ENCODE data around the gene RAB13.
A peak's percentile ranks its signal among the peaks of the same experiment; 100 is the strongest.

Gene RAB13

DNA sequence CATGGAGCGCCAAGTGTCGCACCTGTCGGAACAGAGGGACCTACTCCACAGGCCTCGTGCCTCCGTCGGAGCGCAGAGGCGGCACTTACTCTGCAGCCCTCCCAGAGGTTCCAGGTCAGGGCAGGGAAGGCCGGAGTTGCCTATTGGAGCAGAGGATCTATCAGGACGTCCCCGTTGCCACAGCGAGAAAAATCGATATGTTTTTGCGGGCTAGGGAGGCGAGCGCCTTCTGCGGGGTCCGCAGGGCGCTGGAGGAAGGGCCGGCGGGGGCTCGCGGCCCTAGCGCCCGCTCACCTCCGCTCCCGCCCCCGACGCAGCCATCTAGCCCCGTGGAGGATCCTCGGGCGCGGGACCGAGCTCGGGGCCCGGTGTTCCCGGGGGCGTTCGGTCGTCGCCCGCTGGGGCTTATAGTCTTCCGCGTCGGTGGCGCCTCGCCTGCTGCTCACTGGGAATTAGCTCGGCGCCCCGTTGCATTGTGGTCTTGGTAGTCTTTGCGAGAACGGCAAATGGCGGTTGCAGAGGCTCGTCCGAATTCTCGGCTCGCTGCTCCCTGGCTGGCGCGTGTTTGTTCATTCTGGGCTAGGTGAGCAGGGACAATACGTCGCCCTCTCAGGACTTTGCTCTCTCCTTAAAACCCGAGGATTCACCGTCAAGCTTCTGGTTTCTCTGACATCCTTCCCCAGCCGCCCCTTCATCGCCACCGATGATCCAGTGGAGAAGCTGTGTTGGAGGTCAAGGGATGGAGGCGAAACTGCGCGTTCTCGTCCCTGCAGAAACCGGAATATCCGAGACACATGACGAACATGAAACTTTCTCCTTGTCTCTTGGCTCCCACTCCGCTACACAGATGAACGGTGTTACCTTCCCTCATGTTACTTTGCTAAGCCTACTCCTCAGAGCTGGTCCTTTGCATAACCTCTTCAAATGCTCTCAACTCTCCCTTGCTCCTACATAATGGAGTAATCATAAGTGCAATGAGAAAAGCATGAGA is 8.6 kb downstream of the RAB13 start, which contains the start of gene JTB:
Gene JTB, minus strand, starts transcription at position 425 of the 991 bp plus-strand sequence. Its CDS starts 422 bp downstream, at position 3.
- peak; percentile 89 for DNase-seq (ENCODE audit: low spot score)

DNA sequence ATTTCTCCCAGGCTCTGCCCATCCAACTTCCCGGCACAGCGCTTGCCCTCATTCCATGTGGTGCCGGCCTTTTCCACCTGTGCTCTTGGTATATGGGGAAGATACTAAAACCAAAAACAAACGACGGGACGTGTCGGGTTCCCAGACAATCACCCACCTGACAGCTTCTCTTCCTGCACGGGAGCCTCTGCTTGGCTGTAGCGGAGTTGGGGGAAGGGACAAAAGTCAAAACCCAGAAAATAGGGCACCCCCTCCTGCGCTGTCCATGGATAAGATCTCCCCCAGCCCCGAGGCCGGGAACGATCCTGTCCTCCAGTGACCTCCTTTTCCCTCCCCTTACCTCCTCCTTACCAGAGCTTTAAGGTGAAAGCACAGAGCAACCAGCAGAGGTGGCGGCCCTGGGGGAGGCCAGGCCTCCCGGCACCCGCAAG is 9.3 kb downstream of the RAB13 start:
- DNase-seq (ENCODE audit: low spot score): no peak

DNA sequence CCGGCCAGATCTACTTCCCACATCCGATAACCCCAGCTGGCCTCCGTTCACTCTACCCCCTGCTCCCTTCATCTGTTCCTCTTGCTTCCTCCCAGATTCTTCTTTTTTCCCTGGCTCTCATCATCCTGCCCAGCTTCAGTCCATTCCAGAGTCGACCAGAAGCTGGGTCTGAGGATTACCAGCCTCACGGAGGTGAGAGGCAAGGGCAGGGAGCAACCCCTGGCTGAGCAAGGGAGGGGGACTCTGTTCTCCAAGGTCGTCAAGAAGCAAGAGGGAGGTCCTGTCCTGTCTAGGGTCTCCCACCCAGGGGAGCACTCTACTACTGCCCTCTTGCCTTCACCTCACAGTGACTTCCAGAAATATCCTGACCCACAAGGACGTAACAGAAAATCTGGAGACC is 12.6 kb downstream of the RAB13 start:
- no peak for DNase-seq (ENCODE audit: low spot score)

GRCh38 chr1:153973071-153973470 is 13.1 kb downstream of the RAB13 start:
- DNase-seq (ENCODE audit: low spot score): no peak

GRCh38 chr1:153970346-153970745 is 15.8 kb downstream of the RAB13 start:
- no peak for DNase-seq (ENCODE audit: low spot score)

DNA sequence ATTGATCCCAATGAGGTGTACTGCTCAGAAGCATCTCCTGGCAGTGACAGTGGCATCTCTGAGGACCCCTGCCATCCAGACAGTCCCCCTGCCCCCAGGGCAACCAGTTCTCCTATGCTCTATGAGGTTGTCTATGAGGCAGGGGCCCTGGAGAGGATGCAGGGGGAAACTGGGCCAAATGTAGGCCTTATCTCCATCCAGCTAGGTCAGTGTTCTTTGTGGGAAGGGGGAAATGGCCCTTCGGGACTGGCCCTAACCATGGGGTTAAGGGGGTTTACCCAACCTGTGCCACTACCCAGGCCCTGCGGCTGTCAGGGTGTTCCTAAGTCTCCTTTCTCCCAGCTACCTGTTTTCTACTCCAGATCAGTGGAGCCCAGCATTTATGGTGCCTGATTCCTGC is 17.2 kb downstream of the RAB13 start:
- no peak for DNase-seq (ENCODE audit: low spot score)

- DNase-seq (ENCODE audit: low spot score): no peak
These were observed 17.7 kb downstream of the RAB13 start for GRCh38 chr1:153968408-153968807.

DNA sequence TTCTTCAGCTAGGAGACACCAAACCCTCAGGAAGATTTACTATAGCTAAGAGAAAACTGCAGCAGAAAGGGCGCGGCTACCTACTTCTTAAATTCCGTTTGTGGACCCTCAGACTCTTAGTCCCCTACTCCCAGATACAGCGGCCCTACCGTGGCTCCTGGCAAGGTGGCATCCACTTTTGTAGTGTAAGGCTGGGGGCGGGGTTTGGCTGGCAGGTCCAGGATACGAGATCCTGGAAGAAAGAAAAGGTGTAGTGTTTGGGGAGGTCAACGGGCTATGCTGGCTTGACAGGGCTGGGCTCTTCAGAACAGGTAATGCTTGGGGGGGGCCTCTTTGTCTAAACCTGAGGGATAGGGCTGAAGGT is 18.2 kb downstream of the RAB13 start:
- no peak for DNase-seq (ENCODE audit: low spot score)

DNA sequence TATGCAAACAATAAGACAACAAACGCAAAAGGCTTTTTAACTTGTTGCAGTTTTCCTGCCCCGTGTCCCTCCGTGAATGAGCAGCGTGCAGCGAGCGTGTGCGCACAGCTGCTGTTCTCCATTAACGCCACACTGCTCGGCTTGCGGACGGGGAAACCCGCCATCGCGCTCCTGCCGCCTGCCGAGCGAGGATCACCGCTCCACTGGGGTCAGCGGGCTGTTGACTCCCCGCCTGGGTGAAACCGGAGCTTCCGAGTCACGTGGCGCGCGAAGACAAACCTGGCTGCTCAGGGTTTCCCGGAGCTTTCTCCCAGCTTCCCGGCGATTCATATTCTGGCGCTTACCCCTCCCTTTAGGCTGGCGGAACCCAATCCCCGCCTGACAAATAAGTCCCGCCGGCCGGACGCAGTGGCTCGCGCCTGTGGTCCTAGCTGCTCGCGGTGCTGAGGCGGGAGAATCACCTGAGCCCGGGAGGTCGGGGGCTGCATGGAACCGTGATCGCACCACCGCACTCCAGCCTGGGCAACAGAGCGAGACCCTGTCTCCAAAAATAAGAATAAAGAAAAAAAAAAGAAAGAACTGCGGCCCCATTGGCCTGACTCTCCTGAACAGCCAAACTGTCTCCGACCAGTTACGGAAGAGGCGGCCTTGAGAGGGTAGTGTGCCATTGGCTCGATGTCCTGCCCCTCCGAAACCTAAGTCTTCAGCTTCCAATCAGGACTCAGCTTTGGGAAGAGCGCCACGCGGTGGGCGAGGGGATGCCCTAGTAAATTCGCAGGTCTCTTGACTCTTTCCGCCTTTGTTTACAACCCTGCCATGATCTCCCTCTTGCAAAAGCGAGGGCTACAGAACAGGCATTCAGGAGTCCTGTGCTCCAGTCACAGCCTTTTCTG is 18.8 kb downstream of the RAB13 start, which contains the start of gene CREB3L4:
Gene CREB3L4, plus strand, starts transcription at position 796 of the 893 bp plus-strand sequence. CDS start 624 bp downstream, outside the sequence.
- DNase-seq (ENCODE audit: low spot score): peak; percentile 97

- peak; percentile 79 for DNase-seq (ENCODE audit: low spot score)
These were observed 22.2 kb downstream of the RAB13 start for GRCh38 chr1:153963850-153964331.

GRCh38 chr1:153963030-153963849 is 22.9 kb downstream of the RAB13 start, which contains the start of gene SLC39A1:
SLC39A1 (minus strand) TSS chr1:153963537; CDS start chr1:153962715, 822 bp downstream.
- peak; percentile 97 for DNase-seq (ENCODE audit: low spot score)

DNA sequence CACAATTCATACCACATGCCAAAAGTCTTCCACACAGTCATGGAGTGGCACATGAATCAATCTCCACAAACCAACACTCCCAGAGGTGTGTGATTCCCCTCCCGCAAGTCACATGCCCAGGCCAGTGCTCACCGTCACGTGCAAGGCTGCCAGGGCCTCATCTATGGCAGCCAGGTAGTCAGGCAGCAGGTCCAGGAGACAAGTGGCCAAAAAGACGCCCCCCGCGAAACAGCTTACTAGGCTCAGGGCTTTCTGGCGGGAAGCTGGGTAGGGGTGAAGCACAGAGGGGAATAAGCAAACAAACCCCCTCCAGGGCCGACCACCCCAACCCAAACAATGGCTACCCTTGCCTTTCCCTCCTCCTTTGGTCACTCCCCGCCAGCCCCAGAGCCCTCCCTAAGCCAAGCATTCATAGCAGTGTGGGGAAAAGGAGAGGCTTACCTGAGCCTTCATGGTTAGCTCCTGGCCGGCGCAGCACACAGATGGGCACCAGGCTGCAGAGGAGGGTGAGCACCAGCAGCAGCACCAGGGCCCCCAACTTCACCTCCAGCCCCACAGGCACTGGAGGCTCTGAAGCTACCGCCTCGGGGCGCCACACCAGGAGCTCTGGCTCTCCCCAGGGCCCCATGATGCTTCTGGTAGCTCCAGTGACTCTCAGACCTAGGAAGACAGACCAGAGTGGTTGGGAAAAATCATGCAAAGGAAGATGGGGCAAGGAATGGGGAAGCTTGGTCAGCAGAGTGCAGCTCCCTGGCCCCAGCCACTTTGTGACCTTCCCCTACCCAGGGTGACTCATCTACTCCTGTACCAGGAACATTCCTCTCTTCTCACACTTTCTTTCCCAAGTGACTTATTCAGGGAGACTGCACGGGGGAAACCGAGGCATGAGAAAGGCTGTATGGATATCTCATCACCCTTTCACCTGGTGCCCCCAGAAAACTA is 23.8 kb downstream of the RAB13 start:
- DNase-seq (ENCODE audit: low spot score): peak; percentile 85

DNA sequence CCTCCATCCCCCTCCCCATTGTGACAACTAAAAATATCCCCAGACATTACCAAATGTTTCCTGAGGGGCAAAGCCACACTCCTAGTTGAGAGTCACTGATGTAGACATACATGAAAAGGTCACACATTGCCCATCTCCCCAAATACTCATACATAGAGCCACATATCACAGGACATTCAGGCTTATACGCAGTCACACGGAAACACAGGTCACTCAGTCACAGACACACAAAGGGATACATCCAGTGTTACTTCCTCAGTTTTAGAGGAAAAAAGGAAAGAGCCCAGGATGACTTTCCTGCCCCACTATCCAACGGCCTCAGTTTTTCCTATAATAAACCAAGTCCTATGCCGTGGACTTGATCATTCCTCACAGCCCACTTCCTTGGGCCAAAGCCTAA is 24.7 kb downstream of the RAB13 start:
- DNase-seq (ENCODE audit: low spot score): no peak

DNA sequence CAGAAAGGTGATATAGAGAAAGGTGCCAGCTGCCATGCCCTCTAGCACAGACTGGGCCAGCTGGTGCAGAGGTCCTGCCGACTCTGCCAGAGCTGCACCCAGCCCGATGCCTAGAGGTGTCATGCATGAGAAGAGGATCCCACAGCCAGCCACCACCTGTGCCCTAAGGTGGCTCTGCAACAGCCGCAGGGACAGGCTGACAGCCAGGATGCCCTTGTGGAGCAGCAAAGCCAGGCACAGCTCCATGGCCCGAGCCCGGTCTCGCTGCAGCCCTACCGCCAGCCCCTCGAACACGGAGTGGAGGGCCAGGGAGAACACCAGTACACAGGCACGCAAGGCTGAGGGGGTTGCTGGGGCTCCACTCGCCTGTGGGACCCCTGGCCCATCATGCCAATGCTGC is 25.9 kb downstream of the RAB13 start:
- DNase-seq (ENCODE audit: low spot score): no peak

DNA sequence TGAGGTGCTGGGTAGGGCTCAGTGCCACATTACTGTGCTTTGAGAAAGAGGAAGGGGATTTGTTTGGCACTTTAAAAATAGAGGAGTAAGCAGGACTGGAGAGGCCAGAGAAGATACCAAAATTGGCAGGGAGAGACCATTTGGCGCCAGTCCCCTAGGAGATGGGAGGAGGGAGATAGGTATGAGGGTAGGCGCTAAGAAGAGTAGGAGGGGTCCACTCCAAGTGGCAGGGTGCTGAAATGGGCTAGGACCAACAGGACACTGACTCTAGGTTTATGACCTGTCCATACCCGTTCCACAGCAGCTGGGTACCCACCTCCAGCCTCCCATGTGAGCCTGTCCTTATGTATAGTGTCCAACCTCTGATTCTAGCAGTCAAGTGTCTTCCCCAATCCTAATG is 26.7 kb downstream of the RAB13 start:
- no peak for DNase-seq (ENCODE audit: low spot score)

GRCh38 chr1:153958961-153959260 is 27.2 kb downstream of the RAB13 start:
- DNase-seq (ENCODE audit: low spot score): no peak

DNA sequence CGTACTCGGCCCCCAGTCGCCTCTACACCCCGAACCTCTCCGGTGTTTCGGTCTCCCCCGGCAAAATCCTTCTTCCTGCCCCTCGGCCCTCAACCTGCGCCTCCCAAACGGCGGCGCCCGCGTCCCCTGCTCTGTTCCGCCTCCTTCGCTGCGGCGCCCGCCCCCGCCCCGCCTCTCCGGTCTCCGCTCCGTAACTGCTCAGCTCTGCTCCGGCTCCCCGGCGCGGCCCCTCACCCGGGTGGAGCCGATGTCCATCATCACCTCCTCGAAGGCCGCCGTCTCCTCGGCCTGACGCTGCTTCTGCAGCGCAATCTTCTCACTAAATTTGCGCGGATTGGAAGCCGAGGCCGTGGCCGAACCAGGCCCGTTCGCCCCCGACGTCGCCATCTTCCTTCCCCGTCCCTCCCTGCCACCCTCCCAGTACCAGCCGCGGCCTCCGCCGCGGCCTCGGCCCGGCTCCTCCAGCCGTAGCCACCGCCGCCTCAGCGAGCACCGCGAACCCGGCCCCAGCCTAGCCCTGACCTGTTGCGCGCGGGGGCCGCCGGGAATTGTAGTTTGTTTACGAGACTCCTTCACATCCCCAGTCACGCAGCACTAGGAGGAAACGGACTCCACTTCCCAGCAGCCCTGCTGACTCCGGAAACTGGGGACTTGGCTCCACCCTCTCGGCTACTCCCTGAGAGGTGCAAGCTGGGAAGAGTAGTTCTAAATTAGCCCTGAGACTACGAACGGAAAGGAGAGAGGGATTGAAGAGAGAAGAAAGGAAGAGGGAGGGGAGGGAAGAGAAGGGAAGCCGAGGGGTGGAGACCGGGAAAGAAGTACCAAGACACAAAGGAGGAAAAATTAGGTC is 27.8 kb downstream of the RAB13 start, which contains the start of gene CRTC2:
Gene CRTC2, minus strand, starts transcription at position 502 of the 850 bp plus-strand sequence. Its CDS starts 115 bp downstream, at position 387.
- DNase-seq (ENCODE audit: low spot score): peak; percentile 98

DNA sequence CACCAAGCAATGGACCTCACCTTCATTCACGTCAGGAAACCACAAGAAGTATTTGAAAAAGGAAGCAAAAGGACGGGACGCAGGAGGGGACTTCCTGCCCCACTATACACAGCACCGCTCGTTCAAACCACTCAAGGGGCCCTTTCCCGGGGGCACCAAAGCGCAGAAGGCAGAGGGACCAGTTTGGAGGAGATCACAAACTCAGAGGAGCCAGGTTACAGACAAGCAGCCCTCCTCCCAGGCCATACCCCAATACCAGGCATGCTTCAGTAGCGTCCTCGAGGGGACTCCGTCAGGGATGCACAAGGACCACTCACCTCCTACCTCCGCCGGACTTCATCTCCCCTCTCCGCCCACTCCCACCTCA is 28.4 kb downstream of the RAB13 start:
- DNase-seq (ENCODE audit: low spot score): peak; percentile 38

DNA sequence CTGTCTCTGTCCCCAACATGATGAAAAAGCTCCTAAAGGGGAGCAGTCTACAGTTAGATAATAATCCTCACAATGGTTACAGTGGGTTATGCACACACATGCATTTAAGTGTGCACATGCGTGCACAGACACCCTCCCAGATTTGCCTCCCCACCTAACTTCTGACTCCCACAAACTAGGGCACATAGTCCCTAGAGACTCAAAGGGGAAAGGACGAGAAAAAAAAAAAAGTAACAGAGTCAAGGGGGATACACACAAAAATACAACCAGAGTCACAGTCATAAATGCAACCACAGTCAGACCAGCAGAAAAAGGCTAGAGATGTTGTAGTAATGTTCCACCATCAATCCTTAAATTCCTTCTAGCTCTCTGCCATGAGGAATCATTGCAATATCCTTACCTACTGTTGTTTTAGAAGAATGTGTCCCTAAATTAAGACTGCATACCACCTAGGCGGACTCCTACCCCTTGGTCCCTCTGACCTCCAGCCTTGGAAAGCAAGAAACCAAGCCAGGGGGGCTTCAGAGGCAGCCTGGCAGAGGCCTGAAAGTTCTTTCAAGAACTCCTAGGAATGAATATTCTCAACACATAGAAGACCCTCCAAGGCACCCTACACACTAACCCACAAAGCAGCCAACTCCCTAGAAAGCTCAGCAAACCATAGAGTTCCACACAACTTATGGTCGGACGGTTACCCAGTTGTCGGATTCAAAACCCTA is 29.0 kb downstream of the RAB13 start:
- DNase-seq (ENCODE audit: low spot score): no peak

Measured in RKO (cell line).